ENCODE data around the gene REPS2. TPM values are rescaled to one million over a fixed set of nuclear protein-coding genes. Genes with fewer than 3 reads are reported as not detected.

The REPS2 gene
- total RNA-seq, 1 experiment from 2014 or later, result 3.7 TPM

- Histone ChIP-seq H2BK20ac (ENCODE audit: low read depth, low read length, poor library complexity, severe bottlenecking) (no peak overlapping the region), H3K27ac (ENCODE audit: insufficient read length, low read depth, low read length) (no peak overlapping the region), H4K91ac (ENCODE audit: insufficient read length, low read depth, low read length) (no peak overlapping the region), H3K18ac (ENCODE audit: insufficient read length, low read depth, low read length) (no peak overlapping the region), H3T11ph (ENCODE audit: low read length) (no peak overlapping the region), H3K27me3 (ENCODE audit: insufficient read depth, low read length) (no peaks in the 10 kb centered on the region), H3K4me2 (ENCODE audit: insufficient read depth, insufficient read length, low read length) (no peak overlapping the region), H2AFZ (ENCODE audit: low read length) (no peak overlapping the region), H3K23ac (ENCODE audit: insufficient read length, low read depth, low read length) (no peak overlapping the region), H4K8ac (replicated peaks; ENCODE audit: insufficient read length, low read depth, low read length) (no peak overlapping the region), H3K23me2 (ENCODE audit: insufficient read length, low read depth, low read length, poor library complexity, severe bottlenecking) (no peaks in the 10 kb centered on the region), H4K20me1 (ENCODE audit: control insufficient read depth, insufficient read depth, insufficient read length) (no peaks in the 10 kb centered on the region), H3K14ac (ENCODE audit: insufficient read depth, low read length) (no peak overlapping the region), H2BK120ac (ENCODE audit: low read depth, low read length, poor library complexity, severe bottlenecking) (no peak overlapping the region), H4K5ac (ENCODE audit: insufficient read length, low read depth, low read length) (no peak overlapping the region), H3K9ac (ENCODE audit: extremely low read depth, insufficient read length, low read length) (no peak overlapping the region), H3K9me3 (ENCODE audit: control insufficient read depth, low read depth, low read length) (no peaks in the 10 kb centered on the region), H3K79me1 (ENCODE audit: insufficient read depth, low read depth, low read length, poor library complexity, severe bottlenecking) (no peaks in the 10 kb centered on the region), H2BK5ac (ENCODE audit: insufficient read length, low read length) (no peak overlapping the region), H2AK5ac (ENCODE audit: insufficient read length, low read length) (no peak overlapping the region), H2BK15ac (ENCODE audit: low read depth, low read length) (no peak overlapping the region), H2BK12ac (ENCODE audit: insufficient read length, low read depth, low read length) (no peak overlapping the region), H3K79me2 (ENCODE audit: insufficient read depth, low read length) (no peaks in the 10 kb centered on the region), H3K56ac (ENCODE audit: insufficient read length, low read depth, low read length) (no peak overlapping the region), H3K4ac (ENCODE audit: low read depth, low read length) (no peak overlapping the region), H3K4me1 (ENCODE audit: insufficient read depth, low read length) (no peaks in the 10 kb centered on the region)
- Mint-ChIP-seq H3K27me3 (ENCODE audit: low read depth) (no peaks in the 10 kb centered on the region), H3K36me3 (ENCODE audit: insufficient read depth in 1 of 3, low read depth in 3 of 3) (peaks cover 0 to 5% (median 0%) of the 10 kb centered on the region in 3 experiments; a peak in 2 of 7 replicates), H3K4me3 (no peak overlapping the region), H3K9me3 (peaks cover 2 to 6% of the 10 kb centered on the region in 2 experiments; a peak in 2 of 5 replicates), H3K4me1 (no peaks in the 10 kb centered on the region), H3K27ac (no peak overlapping the region)
- TF ChIP-seq CTCF (conservative IDR thresholded peaks at IDR 0.05), result no peak
- no peak for DNase-seq
Observed at GRCh38 chrX:16981980-16982379, 35.5 kb downstream of the REPS2 start.
